Left cardiac atrium (tissue), 4 donors: Measurements from ENCODE around the gene COPG1. TPM values are rescaled to one million over a fixed set of nuclear protein-coding genes. Genes with fewer than 3 reads are reported as not detected.

Experiments used
- ATAC-seq, 2 donors: fragments of 200-7000 bp; cut with Tn5 transposase; one replicate each; pipeline ENCODE4 v1.9.1; 2020; ENCODE audit warnings: mild to moderate bottlenecking in 2 of 2, moderate library complexity in 2 of 2
- DNase-seq: peaks from one replicate; pipeline ENCODE4 v3.0.0-alpha.2; 2020
- intact Hi-C, 2 donors: fragments of 100-400 bp; cut with DNase I; formaldehyde crosslinking; loops; one replicate each; pipeline versions ENCODE4 v1.14.1 to v1.15.1; 2022 to 2023
- total RNA-seq, 2 donors: library from RNA; stranded (reverse); fragmentation: NEBNext Ultra II Directional; extraction: Animal tissue kit (Norgen Biotek cat#: 25700); gene quantifications; one replicate each; pipeline ENCODE4 v1.2.1, GENCODE V29; 2021
- donor health status: DM: no; HTN: yes; CAD: no.
- donor health status: DM: no; HTN: yes; CAD: no; lungs with severe emphysema.
- donor health status: DM: yes; HTN: yes; CAD: no.
- donor health status: Dilated cardiomyopathy.

The COPG1 gene
- total RNA-seq, 2 donors from 2014 or later = 109 to 149 TPM

- intact Hi-C loops = no loop called here
- DNase-seq (no peak), ATAC-seq (no peak)
These were observed 19.0 kb downstream of the COPG1 start for GRCh38 chr3:129268396-129268795.

DNA sequence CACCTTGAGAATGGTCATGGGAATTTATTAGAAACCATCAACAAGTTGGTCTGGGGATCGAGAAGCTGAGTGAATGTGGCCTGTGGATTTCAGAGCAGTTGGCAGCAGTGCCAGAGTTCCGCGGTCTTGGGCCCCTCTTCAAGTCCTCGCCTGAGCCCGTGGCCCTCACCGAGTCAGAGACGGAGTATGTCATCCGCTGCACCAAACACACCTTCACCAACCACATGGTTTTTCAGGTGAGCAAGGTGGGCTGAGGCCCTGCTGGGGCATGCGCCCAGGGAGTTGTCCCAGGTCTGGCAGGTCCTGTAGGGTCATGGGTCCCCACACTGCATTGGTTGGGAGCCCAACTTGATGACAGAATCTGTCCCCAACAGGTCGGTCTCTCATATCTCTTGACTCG lies 22.3 kb downstream of the COPG1 start:
- intact Hi-C loops = no loop called here
- ATAC-seq (no peak), DNase-seq (no peak)

GRCh38 chr3:129276385-129276784 lies 27.0 kb downstream of the COPG1 start:
- DNase-seq (no peak), ATAC-seq (no peak)
- intact Hi-C loops = no loop called here

- DNase-seq (no peak), ATAC-seq (no peak)
- intact Hi-C loops = no loop called here
These were observed 28.4 kb downstream of the COPG1 start for GRCh38 chr3:129277829-129278271.

DNA sequence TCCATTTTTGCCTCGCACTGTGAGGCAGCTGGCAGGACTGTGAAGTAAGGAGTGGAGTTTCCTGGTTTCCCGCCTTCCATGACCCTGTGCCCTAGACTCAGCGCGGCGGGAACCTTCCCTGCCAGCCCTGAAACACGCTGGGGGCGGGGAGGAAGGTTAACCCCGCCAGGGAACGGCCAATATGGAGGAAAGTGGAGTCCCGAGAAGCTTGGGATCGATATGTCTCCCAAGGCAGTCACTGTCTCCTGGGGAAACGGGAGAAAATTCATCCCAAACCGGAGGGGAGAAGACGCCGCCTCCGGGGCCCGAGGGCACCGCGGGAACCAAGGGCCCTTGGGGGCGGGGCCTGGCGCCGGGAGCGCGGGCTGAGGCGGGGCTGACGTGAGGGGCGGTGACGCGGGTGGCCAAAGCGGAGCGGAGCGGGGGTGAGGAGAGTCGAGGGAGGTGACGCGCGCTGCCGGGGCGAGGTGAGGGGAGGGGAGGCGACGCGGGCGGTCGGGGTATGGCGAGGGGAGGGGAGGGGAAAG lies 29.1 kb downstream of the COPG1 start, which contains the start of gene HMCES:
Gene HMCES (plus strand): TSS at position 432 of the 527 bp plus-strand sequence. CDS start 863 bp downstream, outside the sequence.
- intact Hi-C loops = no loop called here
- ATAC-seq (peak; percentile 96 to 98), DNase-seq (peak; percentile 95)

- intact Hi-C loops = no loop called here
- ATAC-seq (peak; percentile 55 to 61), DNase-seq (no peak)
These were observed 29.8 kb downstream of the COPG1 start for GRCh38 chr3:129278966-129279906.

GRCh38 chr3:129280183-129280582 lies 30.8 kb downstream of the COPG1 start:
- ATAC-seq (no peak), DNase-seq (no peak)
- intact Hi-C loops = no loop called here

GRCh38 chr3:129281726-129282125 lies 32.3 kb downstream of the COPG1 start:
- no peak for DNase-seq
- no peak for ATAC-seq
- intact Hi-C loops = no loop called here

GRCh38 chr3:129282727-129283327 lies 33.4 kb downstream of the COPG1 start:
- intact Hi-C loops = no loop called here
- no peak for DNase-seq
- ATAC-seq = no peak

DNA sequence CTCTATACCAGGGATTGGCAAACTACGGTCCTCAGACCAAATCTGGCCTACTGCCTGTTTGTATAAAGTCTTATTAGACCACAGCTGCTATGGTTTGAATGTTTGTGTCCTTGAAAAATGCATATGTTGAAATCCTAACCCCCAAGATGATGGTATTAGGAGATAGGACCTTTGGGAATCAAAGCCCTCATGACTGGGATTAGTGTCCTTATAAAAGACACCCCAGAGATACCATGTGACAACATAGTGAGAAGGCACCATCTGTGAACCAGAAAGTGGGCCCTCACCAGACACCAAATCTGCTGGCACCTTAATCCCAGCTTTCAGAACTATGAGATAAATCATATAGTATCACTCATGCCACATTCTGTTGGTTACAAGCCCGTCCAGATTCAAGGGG lies 36.7 kb downstream of the COPG1 start:
- intact Hi-C loops = no loop called here
- no peak for DNase-seq
- ATAC-seq = no peak

- no peak for ATAC-seq
- intact Hi-C loops = no loop called here
- no peak for DNase-seq
These were observed 39.0 kb downstream of the COPG1 start for GRCh38 chr3:129288446-129288845.

DNA sequence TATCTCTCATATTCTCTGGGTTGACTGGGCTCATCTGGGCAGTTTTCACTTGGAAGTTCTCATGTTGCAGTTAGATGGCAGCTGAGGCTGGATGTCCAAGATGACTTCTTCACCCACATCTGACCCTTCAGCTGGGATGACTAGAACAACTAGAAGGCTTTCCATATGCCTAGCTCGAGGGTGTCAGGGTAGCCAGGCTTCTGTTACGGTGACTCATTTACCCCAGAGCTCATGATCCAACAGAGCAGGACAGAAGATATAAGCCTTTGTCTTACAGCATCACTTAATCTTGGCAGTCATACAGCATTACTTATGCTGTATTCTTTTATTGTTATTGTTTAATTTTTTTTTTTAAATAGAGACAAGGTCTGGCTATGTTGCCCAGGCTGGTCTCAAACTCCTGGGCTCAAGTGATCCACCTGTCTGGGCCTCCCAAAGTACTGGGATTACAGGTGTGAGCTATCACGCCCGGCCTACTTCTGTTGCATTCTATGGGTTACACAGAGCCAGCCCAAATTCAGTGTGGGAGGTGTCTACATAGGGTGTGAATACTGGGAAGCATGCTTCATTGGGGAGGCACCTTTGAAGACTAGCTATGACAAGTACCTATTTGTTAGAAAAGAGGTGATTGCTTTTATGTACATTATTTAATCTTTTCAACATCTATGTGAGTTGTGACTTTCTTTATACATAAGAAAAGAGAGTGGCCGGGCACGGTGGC lies 40.0 kb downstream of the COPG1 start:
- intact Hi-C loops = no loop called here
- ATAC-seq (no peak), DNase-seq (no peak)

- ATAC-seq (peak in 1 of 2 donors; percentile 78), DNase-seq (no peak)
- intact Hi-C loops = no loop called here
These were observed 42.0 kb downstream of the COPG1 start for GRCh38 chr3:129291236-129291886.

GRCh38 chr3:129295286-129295685 lies 45.9 kb downstream of the COPG1 start:
- intact Hi-C loops = no loop called here
- DNase-seq = no peak
- ATAC-seq = no peak

DNA sequence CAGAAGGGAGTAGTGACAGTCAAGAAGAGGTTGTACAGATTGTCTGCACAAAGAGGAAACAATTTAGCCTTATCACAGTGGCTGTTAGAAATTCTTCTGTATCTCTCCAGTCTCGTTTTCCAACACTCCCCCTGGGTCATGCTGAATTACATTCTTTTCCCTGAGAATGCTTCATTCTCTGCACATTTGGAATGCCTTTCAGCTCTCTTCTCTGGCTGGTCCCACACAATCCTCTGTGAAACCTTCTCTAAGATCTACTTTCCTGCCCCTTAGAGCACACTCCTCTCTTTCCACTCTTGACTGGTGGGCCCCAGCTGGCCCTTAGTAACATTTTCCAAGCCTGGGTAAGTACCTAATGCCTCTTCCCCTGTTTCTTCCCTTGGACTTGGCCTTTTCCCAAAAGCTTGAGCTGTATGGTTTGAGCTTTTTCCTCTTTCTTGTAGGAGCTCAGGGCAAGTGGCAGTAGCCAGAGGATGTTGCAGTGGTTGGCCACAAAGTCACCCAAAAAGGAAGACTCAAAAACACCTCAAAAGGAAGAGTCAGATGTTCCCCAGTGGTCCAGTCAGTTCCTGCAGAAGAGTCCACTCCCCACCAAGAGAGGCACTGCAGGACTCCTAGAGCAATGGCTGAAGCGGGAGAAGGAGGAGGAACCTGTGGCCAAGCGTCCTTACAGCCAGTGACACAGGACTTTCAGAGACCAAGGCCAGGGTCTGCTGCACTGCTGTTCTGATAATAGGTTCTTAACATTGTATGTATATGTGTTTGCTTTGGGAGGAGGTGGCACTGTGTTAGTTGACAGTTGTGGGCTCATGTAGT lies 54.9 kb downstream of the COPG1 start:
- intact Hi-C loops = no loop called here
- peak in 1 of 2 donors; percentile 21 for ATAC-seq
- DNase-seq = no peak

GRCh38 chr3:129304962-129305222 lies 55.5 kb downstream of the COPG1 start:
- no peak for ATAC-seq
- intact Hi-C loops = no loop called here
- DNase-seq = no peak

GRCh38 chr3:129305592-129306091 lies 56.2 kb downstream of the COPG1 start:
- DNase-seq = peak; percentile 90
- intact Hi-C loops = no loop called here

GRCh38 chr3:129308636-129309035 lies 59.2 kb downstream of the COPG1 start:
- DNase-seq = no peak
- intact Hi-C loops = no loop called here
- no peak for ATAC-seq

More at GRCh38 chr3:129305592-129306091, 56.2 kb downstream of the COPG1 start:
- ATAC-seq = peak; percentile 93 to 94
